Astrocyte of the spinal cord (primary cell): Measurements from ENCODE around the gene TTC22.
"Not testable (repeated sequence)": the region's sequence is repeated elsewhere in the genome, so short reads cannot be mapped to it uniquely, and the experiment has no call there.

ENCODE experiments used
- DNase-seq: peaks from one replicate; pipeline ENCODE4 v3.0.0; 2011; ENCODE audit warnings: low read depth, low spot score
- H3K4me3 ChIP-seq: 2 replicates; pipeline ENCODE4 v1.5.1; 2011; ENCODE audit warnings: low read depth, mild to moderate bottlenecking, low read length, moderate library complexity
- CTCF ChIP-seq: IDR thresholded peaks from 2 replicates; pipeline ENCODE4 v1.5.1; 2012; ENCODE audit warnings: low read depth, mild to moderate bottlenecking, low read length, inconsistent platforms
- in situ Hi-C: cut with HindIII; loops from 2 replicates; pipeline ENCODE4 v1.10.0; 2017; ENCODE audit warnings: low sequenced_read_pairs

TTC22 gene

GRCh38 chr1:54781023-54781723, 19.9 kb downstream of the TTC22 start:
- H3K4me3 ChIP-seq, result no peak overlapping the region
- in situ Hi-C loops, result no loop called here
- TF ChIP-seq CTCF, result no peak
- DNase-seq, result no peak

DNA sequence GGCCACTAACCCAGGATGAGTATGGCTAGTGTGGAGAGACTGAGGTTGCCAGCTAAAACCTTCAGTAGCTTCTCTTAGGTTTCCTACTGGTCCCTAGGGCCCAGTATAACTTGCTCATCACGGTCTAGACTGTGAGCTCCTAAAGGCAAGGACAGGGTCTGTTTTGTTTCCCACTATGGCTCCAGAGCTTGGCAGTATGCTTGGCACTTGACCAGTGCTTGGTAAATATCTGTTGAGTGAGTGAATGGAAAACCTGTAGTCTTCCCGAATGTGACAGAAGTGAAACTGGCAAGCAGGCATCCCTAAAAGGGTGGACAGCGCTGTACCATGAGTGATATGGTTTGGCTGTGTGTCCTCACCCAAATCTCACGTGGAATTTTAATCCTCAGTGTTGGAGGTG, 23.7 kb downstream of the TTC22 start:
- in situ Hi-C loops, result no loop called here
- DNase-seq, result no peak
- TF ChIP-seq CTCF, result no peak
- no peak overlapping the region for H3K4me3 ChIP-seq

- in situ Hi-C loops, result no loop called here
- no peak for DNase-seq
- TF ChIP-seq CTCF, result no peak
Measured at GRCh38 chr1:54777011-54777410, 24.1 kb downstream of the TTC22 start.

DNA sequence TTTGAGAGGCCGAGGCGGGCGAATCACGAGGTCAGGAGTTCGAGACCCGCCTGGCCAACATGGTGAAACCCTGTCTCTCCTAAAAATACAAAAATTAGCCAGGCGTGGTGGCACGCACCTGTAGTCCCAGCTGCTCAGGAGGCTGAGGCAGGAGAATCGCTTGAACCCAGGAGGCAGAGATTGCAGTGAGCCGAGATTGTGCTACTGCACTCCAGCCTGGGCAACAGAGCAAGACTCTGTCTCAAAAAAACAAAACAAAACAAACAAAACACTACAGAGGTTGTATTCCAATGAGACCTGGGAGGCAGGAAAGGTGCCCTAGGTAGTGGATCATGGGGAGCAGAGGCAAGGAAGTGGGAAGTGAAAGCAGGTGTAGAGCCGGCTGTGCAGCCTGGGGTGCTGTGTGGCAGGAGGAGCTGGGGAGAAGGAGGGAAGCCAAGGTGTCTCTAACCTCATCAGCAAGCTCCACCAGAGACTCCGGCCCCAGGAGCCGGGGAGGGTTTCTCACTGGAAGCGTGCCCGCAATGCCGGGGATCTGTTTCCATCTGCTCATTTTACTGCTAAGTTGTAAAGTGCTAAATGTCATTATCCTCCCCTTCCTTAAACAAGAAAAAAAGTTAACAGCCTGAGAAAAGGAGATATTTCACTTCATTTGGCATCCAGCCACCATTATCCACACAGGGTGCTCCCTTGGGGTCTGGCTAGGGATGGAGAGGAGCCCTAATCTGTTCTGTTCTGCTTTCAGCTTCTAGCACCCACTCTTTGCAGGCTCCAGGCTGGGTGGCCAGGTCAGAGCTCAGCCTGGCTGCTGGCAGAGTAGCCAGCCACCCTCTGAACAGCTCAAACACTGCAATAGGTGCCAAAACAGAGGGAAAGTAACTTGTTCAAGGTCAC, 25.0 kb downstream of the TTC22 start:
- in situ Hi-C loops, H3K4me3 ChIP-seq, DNase-seq: not testable (repeated sequence)

More at GRCh38 chr1:54777011-54777410, 24.1 kb downstream of the TTC22 start:
- H3K4me3 ChIP-seq, result no peak overlapping the region

DNA sequence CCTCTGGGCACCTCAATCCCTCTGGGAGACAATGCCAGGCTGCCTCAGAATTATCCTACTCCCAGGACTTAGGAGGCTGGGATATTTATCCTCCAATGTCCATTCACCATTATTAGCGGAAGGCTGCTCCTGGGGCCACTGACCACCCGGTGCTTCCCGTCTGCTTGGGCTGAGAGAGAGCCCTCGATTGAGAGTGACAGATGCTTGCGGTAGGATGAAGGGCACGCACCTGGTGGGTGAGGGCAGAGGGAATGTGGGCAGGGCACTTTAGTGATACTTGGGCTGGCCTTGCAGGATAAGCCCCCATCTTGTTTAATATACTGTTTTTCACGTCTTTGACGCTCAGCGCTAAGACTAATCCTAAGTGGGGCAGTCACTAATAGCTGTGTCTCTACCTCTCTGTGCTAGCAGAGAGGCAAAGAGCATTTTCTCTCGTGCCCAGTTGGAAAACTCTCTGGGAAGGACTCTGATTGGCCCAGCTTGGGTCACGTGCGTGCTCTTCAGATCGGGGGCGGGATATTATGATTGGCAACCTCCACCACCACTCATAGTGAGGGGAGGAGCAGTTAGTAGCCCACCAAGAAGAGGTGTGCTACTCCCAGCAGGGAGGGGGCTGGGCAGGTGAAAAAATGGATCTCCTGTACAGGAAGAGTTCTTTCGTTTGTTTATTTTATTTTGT, 26.2 kb downstream of the TTC22 start:
- peak; percentile 10 for DNase-seq
- H3K4me3 ChIP-seq, result no peak overlapping the region
- in situ Hi-C loops, result no loop called here
- no peak for TF ChIP-seq CTCF

DNA sequence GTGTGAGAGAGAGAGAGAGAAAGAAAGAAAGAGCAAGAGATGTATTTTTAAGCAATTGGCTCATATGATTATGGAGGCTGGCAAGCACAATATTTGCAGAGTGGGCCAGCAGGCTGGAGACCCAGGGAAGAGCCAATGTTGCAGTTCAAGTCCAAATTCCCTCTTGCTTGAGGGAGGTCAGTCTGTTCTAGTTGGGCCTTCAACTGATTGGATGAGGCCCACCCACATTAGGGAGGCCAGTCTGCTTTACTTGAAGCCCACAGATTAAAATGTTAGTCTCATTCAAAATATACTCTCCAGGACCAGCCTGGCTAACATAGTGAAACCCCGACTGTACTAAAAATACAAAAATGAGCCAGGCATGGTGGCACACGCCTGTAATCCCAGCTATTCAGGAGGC, 28.2 kb downstream of the TTC22 start:
- no peak for TF ChIP-seq CTCF
- DNase-seq, result no peak
- no peak overlapping the region for H3K4me3 ChIP-seq
- in situ Hi-C loops, result no loop called here
